HS-5 (cell line): ENCODE results near the gene STEEP1.

Source experiments
- DNase-seq: peaks from one replicate; pipeline ENCODE4 v3.0.0-alpha.2; 2012; ENCODE audit warnings: low read depth

STEEP1 gene

GRCh38 chrX:119488749-119489148 is 76.5 kb downstream of the STEEP1 start:
- no peak for DNase-seq
